Small intestine (tissue), 7 donors: Measurements from ENCODE around the gene UBE2F. TPM values are rescaled to one million over a fixed set of nuclear protein-coding genes. Genes with fewer than 3 reads are reported as not detected.

Source experiments
- DNase-seq, 2 donors: peaks; one replicate each; pipeline versions ENCODE4 v3.0.0 to v3.0.0-alpha.2; 2013
- FAIRE-seq: peaks from 2 replicates; lab custom pipeline; 2012; peaks lifted over from hg19 to GRCh38; lab: Jason Lieb, UNC
- H3K27ac ChIP-seq, 3 donors: one replicate each; pipeline ENCODE4 v1.5.1; 2013; ENCODE audit warnings: low read length in 2 of 3, mild to moderate bottlenecking in 2 of 3, control low read depth in 1 of 3, inconsistent platforms in 1 of 3, low read depth in 1 of 3, moderate library complexity in 1 of 3
- H3K27me3 ChIP-seq, 3 donors: one replicate each; pipeline ENCODE4 v1.6.1; 2013; ENCODE audit warnings: low read length in 3 of 3, inconsistent platforms in 1 of 3; ENCODE audit not compliant: control insufficient read depth in 3 of 3, insufficient read depth in 3 of 3
- H3K36me3 ChIP-seq, 3 donors: one replicate each; pipeline ENCODE4 v1.6.1; 2013; ENCODE audit warnings: low read length in 3 of 3, inconsistent platforms in 1 of 3, low read depth in 1 of 3, mild to moderate bottlenecking in 1 of 3, moderate library complexity in 1 of 3; ENCODE audit not compliant: control insufficient read depth in 3 of 3, insufficient read depth in 2 of 3
- H3K4me1 ChIP-seq, 3 donors: one replicate each; pipeline ENCODE4 v1.6.1; 2013; ENCODE audit warnings: low read length in 2 of 3, inconsistent platforms in 1 of 3, low read depth in 1 of 3, mild to moderate bottlenecking in 1 of 3, moderate library complexity in 1 of 3; ENCODE audit not compliant: control insufficient read depth in 3 of 3, insufficient read depth in 2 of 3
- H3K4me3 ChIP-seq, 3 donors: one replicate each; pipeline ENCODE4 v1.5.1; 2013; ENCODE audit warnings: low read length in 3 of 3, control low read depth in 1 of 3, inconsistent platforms in 1 of 3, low read depth in 1 of 3, mild to moderate bottlenecking in 1 of 3, moderate library complexity in 1 of 3
- H3K9me3 ChIP-seq, 2 donors: one replicate each; pipeline ENCODE4 v1.6.1; 2013; ENCODE audit warnings: low read depth in 1 of 2, low read length in 1 of 2; ENCODE audit not compliant: control insufficient read depth in 2 of 2, insufficient read depth in 1 of 2
- WGBS, 3 donors: extraction: QIAGEN DNeasy Blood & Tissue Kit; methylation state at CpG; one replicate each; pipeline ENCODE4 v1.1.7; 2013; 5-methylcytosine and 5-hydroxymethylcytosine counted together
- polyA plus RNA-seq, 4 donors: library from polyadenylated mRNA; stranded (reverse) in 3 of 4; unstranded in 1 of 4; fragments of 200-250 nt in 3 of 4; fragments of 120-200 nt in 1 of 4; gene quantifications; one replicate each; pipeline versions ENCODE4 v1.2.1 to v1.2.3, GENCODE V29; 2013
- donor health status: healthy with polysubstance abuse.
- donor health status: control.
- donor health status: control.
- donor health status: Bipolar disorder and iron deficiency.
- donor health status: healthy.

UBE2F gene
- polyA plus RNA-seq, 4 donors = 39.7 to 64.2 (median 54.7) TPM

DNA sequence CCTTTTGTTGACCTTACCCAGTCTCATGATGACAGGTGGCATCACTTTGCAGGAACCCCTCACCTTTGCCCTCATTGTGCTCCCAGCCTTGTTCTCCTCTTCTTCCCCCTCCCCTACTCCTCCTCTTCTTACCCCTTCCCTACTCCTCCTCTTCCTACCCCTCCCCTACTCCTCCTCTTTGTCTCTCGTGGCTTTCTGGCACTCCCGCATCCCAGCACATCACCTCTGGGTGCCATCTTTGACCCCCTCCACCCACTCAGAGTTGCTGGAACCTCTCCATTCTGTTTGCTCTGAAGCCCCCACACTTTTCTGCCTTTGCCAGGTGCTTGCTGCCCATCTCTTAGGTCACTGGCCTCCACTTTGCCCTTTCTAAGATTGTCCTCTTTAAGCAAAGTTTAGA, 17.1 kb downstream of the UBE2F start:
- H3K36me3 ChIP-seq = peaks cover 0 to 20% (median 5%) of the 10 kb centered on the region in 3 donors
- WGBS, 3 donors = 17 to 54% (median 24%) methylated on average over 2 of the region's 2 CpGs
- H3K27ac ChIP-seq = no peak overlapping the region
- no peaks in the 10 kb centered on the region for H3K27me3 ChIP-seq
- no peak overlapping the region for H3K4me3 ChIP-seq
- H3K9me3 ChIP-seq = peaks cover 0 to 3% of the 10 kb centered on the region in 2 donors
- no peaks in the 10 kb centered on the region for H3K4me1 ChIP-seq
- no peak for FAIRE-seq
- DNase-seq = no peak

DNA sequence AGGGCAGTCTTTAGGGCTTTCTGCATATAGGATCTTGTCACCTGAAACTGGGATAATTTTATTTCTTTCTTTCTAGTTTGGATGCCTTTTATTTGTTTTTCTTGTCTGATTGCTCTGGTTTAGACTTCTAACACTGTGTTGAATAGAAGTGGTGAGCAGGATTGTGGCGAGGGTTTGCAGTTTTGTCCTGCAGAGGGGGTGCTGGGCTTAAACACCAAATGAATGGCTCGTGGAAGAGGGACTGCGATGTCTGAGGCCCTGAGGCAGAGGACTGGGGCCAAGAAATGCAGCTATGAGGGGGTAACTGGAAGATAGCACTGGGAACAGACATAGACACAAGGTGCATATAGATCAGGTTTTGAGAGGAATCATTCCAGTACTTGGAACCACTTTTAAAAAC, 20.5 kb downstream of the UBE2F start:
- FAIRE-seq = no peak
- no peak for DNase-seq

DNA sequence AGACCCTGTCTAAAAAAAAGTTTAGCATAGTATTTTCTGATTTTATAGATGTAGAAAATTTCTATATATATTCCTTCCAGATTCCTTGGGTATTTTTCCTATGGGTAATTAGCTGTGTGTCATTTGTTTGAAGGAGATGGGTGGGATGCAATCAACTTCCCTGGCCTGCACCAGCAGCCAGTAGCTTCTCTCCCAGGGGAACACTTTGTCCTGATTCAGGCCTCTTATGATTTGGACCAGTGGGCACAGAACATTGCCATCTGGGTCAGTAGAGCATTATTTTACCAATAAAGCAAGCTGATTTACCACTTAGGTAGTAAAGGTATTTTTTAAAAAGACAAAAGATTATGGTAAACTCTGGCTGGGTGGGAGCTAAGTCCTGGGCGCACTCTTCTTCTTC, 26.9 kb downstream of the UBE2F start:
- peaks cover 2 to 20% (median 3%) of the 10 kb centered on the region in 3 donors for H3K36me3 ChIP-seq
- no peaks in the 10 kb centered on the region for H3K9me3 ChIP-seq
- H3K4me3 ChIP-seq = no peak overlapping the region
- H3K27me3 ChIP-seq = no peaks in the 10 kb centered on the region
- no peaks in the 10 kb centered on the region for H3K4me1 ChIP-seq
- FAIRE-seq (no peak), DNase-seq (no peak)
- no peak overlapping the region for H3K27ac ChIP-seq
- WGBS, 3 donors = 93 to 100% (median 100%) methylated on average over 1 of the region's 1 CpG

More for the DNA sequence above, 20.5 kb downstream of the UBE2F start:
- H3K36me3 ChIP-seq = peaks cover 0 to 14% (median 3%) of the 10 kb centered on the region in 3 donors
- no peak overlapping the region for H3K27ac ChIP-seq
- H3K4me1 ChIP-seq = no peaks in the 10 kb centered on the region
- H3K4me3 ChIP-seq = no peak overlapping the region
- peaks cover 0 to 3% of the 10 kb centered on the region in 2 donors for H3K9me3 ChIP-seq
- WGBS, 3 donors = 95 to 98% (median 96%) methylated on average over 3 of the region's 3 CpGs
- H3K27me3 ChIP-seq = no peaks in the 10 kb centered on the region

DNA sequence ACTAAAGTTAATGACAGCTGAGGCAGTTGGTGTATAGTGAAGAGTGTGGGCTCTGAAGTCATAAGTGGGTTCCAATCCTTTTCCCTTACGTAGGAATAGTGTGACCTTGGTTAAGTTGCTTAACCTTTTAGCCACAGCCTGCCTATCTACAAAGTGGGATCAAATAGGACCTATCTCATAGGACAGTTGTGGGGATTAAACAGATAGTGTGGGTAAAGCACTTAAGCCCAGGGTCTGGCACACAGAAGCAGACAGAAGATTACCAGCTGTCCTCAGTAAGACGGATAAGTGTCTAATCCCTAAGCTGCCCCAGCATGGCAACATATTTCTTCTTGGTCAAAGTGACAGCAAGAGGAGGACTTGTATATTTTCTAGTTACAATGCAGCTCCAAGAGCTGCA, 28.2 kb downstream of the UBE2F start:
- no peak for DNase-seq
- peaks cover 0 to 14% (median 2%) of the 10 kb centered on the region in 3 donors for H3K36me3 ChIP-seq
- FAIRE-seq = no peak
- H3K4me1 ChIP-seq = no peaks in the 10 kb centered on the region
- H3K4me3 ChIP-seq = no peak overlapping the region
- WGBS, 3 donors = 90 to 97% (median 94%) methylated on average over 2 of the region's 2 CpGs
- H3K27me3 ChIP-seq = no peaks in the 10 kb centered on the region
- no peaks in the 10 kb centered on the region for H3K9me3 ChIP-seq
- H3K27ac ChIP-seq = no peak overlapping the region

DNA sequence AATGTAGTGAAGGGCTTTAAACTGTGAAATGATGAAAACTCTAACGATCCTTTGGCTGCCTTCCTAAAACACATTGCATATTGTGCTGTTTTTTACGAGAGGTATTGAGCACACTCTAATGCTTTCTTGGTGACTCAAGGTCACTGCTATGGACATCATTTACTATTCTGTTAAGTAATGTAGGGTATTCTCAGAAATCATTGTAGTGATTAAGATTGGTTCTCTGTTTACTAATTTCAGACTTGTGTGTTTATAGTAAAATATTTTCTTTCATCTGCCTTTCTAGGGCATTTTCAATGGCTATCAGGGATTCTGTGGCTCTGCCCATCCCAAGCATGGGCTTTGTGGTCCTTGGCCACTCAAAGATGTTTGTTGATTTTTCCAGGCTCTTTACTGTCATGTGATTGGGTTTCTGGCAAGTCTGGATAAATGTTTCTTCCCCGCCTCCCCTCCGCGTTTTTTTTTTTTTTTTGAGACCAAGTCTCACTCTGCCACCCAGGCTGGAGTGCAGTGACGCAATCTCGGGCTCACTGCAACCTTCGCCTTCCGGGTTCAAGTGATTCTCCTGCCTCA, 29.3 kb downstream of the UBE2F start:
- Histone ChIP-seq H3K36me3 (peaks cover 0 to 11% (median 2%) of the 10 kb centered on the region in 3 donors), H3K27ac (no peak overlapping the region), H3K9me3 (no peaks in the 10 kb centered on the region), H3K4me3 (no peak overlapping the region), H3K4me1 (no peaks in the 10 kb centered on the region), H3K27me3 (no peaks in the 10 kb centered on the region)
- DNase-seq = no peak
- 74 to 79% (median 75%) methylated on average over 9 of the region's 9 CpGs for WGBS, 3 donors
- FAIRE-seq = no peak

DNA sequence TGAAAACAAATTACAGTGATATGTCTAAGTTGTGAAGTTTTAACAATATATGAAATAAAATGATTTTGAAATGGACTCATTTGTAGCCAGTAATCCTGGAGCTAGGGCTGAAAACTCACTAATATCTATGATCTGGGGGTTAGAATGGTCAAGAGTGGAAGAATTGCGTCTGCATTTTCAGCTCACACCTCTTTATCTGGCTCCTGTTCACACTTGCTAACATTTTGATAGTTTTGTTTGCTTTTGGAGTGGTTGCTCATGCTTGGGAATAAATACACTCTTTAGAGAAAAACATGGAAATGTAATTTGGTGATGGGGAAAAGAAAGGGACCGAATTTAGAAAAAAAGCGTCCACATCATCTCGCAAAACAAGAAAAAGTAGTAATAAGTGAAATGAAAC, 30.7 kb downstream of the UBE2F start:
- Histone ChIP-seq H3K36me3 (peaks cover 0 to 5% (median 2%) of the 10 kb centered on the region in 3 donors), H3K4me1 (no peaks in the 10 kb centered on the region), H3K4me3 (no peak overlapping the region), H3K27me3 (no peaks in the 10 kb centered on the region), H3K9me3 (no peaks in the 10 kb centered on the region), H3K27ac (no peak overlapping the region)
- no peak for FAIRE-seq
- 69 to 75% (median 71%) methylated on average over 4 of the region's 4 CpGs for WGBS, 3 donors
- DNase-seq = no peak

DNA sequence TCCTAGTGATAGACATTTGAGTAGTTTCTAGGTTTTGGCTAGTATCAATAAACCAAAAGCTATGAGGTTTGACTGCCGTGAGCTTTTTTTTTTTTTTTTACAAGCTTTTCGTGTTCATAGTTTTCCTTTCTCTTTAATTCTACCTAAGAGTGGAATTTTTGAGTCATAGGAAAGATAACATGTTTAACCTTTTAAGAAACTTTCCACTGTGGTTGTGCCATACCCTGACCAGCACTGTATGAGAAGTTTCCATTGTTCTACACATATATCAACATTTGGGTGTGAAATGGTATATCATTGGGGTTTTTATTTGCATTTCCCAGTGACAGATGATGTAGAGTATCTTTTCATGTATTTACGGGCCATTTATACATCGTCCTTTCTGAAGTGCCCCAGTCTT, 31.7 kb downstream of the UBE2F start:
- Histone ChIP-seq H3K36me3 (no peaks in the 10 kb centered on the region), H3K9me3 (no peaks in the 10 kb centered on the region), H3K27ac (no peak overlapping the region), H3K27me3 (no peaks in the 10 kb centered on the region), H3K4me3 (no peak overlapping the region), H3K4me1 (no peaks in the 10 kb centered on the region)
- FAIRE-seq = no peak
- WGBS, 3 donors = 64 to 77% (median 72%) methylated on average over 4 of the region's 4 CpGs
- no peak for DNase-seq

DNA sequence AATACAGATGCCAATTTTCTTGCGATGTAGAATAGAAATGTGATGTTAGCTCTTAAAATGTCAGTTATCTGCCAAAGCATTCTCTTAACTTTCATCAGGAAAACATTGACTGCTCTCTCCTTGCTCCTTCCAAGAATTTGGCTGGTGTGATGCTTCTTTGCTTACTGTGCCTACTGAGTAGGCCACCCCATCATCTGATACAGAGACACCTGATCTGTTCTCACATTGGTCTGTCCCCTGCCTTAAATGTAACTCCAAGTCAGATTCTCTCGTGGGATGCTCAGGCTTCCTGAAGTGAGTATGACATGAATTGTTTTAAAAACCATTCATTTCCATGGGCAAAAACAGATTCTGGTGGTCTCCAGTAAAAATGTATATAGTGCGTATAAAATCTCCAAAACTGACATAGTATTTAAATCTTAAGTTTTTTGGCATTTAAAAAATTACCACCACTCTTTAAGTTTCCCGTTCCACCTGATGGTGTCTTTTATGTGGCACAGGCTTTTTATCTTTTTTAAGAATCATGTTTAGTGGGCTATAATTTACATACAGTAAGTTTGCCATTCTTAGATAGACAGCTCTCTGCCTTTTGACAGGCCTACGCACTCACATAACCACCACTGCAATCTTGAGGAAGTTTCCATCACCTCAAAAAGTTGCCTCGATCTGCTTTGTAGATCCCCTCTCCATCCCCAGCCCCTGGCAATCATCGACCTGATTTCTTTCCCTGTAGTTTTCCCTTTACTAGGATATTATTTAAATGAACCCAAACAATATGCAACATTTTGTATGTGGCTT, 36.6 kb downstream of the UBE2F start:
- WGBS, 3 donors = 76 to 88% (median 78%) methylated on average over 7 of the region's 7 CpGs
- no peak for DNase-seq
- no peaks in the 10 kb centered on the region for H3K4me1 ChIP-seq
- H3K4me3 ChIP-seq = no peak overlapping the region
- H3K36me3 ChIP-seq = peaks cover 0 to 13% (median 2%) of the 10 kb centered on the region in 3 donors
- no peaks in the 10 kb centered on the region for H3K9me3 ChIP-seq
- H3K27me3 ChIP-seq = no peaks in the 10 kb centered on the region
- no peak for FAIRE-seq
- H3K27ac ChIP-seq = no peak overlapping the region
